LHCN-M2 (cell line): ENCODE data around the gene RFX2. TPM values are rescaled to one million over a fixed set of nuclear protein-coding genes. Genes with fewer than 3 reads are reported as not detected.
"Not testable (repeated sequence)": the region's sequence is repeated elsewhere in the genome, so short reads cannot be mapped to it uniquely, and the experiment has no call there.

Experiments used
- DNase-seq: peaks from one replicate; pipeline ENCODE4 v3.0.0-alpha.2; 2012; ENCODE audit warnings: low read depth
- total RNA-seq: library from RNA; depleted of rRNA; stranded (reverse); fragments of >200 nt; gene quantifications from 2 replicates; pipeline ENCODE4 v1.2.3, GENCODE V29; 2014

The RFX2 gene
- total RNA-seq, 1 experiment from 2014 or later = 5.7 TPM

GRCh38 chr19:5972355-5972731 lies 138.0 kb downstream of the RFX2 start:
- DNase-seq = no peak

- no peak for DNase-seq
Observed at GRCh38 chr19:5971714-5972354, 138.5 kb downstream of the RFX2 start.

GRCh38 chr19:5969476-5969875 lies 140.8 kb downstream of the RFX2 start:
- no peak for DNase-seq

- DNase-seq = no peak
Observed at GRCh38 chr19:5968431-5969373, 141.6 kb downstream of the RFX2 start.

GRCh38 chr19:5967994-5968430 lies 142.3 kb downstream of the RFX2 start:
- peak; percentile 78 for DNase-seq

GRCh38 chr19:5967571-5967970 lies 142.7 kb downstream of the RFX2 start:
- DNase-seq = no peak

GRCh38 chr19:5966941-5967340 lies 143.4 kb downstream of the RFX2 start:
- no peak for DNase-seq

- no peak for DNase-seq
Observed at GRCh38 chr19:5966215-5966614, 144.1 kb downstream of the RFX2 start.

GRCh38 chr19:5964816-5965565 lies 145.3 kb downstream of the RFX2 start:
- no peak for DNase-seq

GRCh38 chr19:5963855-5964254 lies 146.4 kb downstream of the RFX2 start:
- no peak for DNase-seq

- not testable (repeated sequence) for DNase-seq
Observed at GRCh38 chr19:5963259-5963658, 147.0 kb downstream of the RFX2 start.

- peak; percentile 94 for DNase-seq
Observed at GRCh38 chr19:5961969-5962945, 148.0 kb downstream of the RFX2 start.

GRCh38 chr19:5961641-5961968 lies 148.7 kb downstream of the RFX2 start:
- DNase-seq = not testable (repeated sequence)

GRCh38 chr19:5960005-5961001 lies 150.0 kb downstream of the RFX2 start:
- DNase-seq = no peak

GRCh38 chr19:5959260-5960004 lies 150.9 kb downstream of the RFX2 start:
- no peak for DNase-seq

GRCh38 chr19:5958851-5959122 lies 151.5 kb downstream of the RFX2 start:
- DNase-seq = no peak

GRCh38 chr19:5958074-5958850 lies 152.0 kb downstream of the RFX2 start:
- DNase-seq = no peak

- DNase-seq = no peak
Observed at GRCh38 chr19:5957170-5957569, 153.1 kb downstream of the RFX2 start.
